Activated T-cell treated with anti-CD3 and anti-CD28 coated beads, Interleukin-2, amount 50 U/mL, for 24 hours (primary cell): ENCODE data around the gene DSE.

Experiments used
- DNase-seq: peaks from one replicate; pipeline ENCODE4 v3.0.0-alpha.2; 2020
- H3K27ac Mint-ChIP-seq: 2 replicates; pipeline ENCODE4 v1.8.0; 2020; ENCODE audit warnings: mild to moderate bottlenecking, mixed read lengths
- H3K27me3 Mint-ChIP-seq: 2 replicates; pipeline ENCODE4 v1.8.0; 2020; ENCODE audit warnings: mixed read lengths
- H3K36me3 Mint-ChIP-seq: 2 replicates; pipeline ENCODE4 v1.8.0; 2020; ENCODE audit warnings: low read depth, mixed read lengths
- H3K4me1 Mint-ChIP-seq: 2 replicates; pipeline ENCODE4 v1.8.0; 2020; ENCODE audit warnings: low read depth, mixed read lengths
- H3K4me3 Mint-ChIP-seq: 2 replicates; pipeline ENCODE4 v1.8.0; 2020; ENCODE audit warnings: mild to moderate bottlenecking, moderate library complexity, mixed read lengths
- H3K9me3 Mint-ChIP-seq: 2 replicates; pipeline ENCODE4 v1.8.0; 2020; ENCODE audit warnings: mixed read lengths

The DSE gene

DNA sequence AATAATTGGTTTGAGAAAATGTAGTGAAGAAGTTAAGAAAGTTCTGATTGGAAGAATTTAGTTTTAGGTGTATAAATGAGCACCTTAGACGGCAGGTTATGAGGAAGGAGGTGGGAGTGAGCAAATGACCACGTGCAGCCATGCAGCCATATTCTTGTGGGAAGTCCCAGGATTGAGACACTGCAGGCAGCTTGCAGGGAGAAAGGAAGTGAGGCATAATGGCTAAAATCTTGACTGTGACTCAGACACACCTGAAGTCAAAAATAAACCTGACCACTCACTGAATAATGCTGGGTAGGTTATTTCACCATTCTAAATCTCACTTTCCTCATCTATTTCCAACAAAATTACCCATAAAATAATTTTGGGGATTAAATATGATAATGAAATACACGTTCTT is 16.6 kb downstream of the DSE start:
- H3K4me3 Mint-ChIP-seq, result no peak overlapping the region
- peak overlapping the region; percentile 45 for H3K27ac Mint-ChIP-seq
- H3K36me3 Mint-ChIP-seq, result no peaks in the 10 kb centered on the region
- H3K27me3 Mint-ChIP-seq, result no peaks in the 10 kb centered on the region
- no peak for DNase-seq
- peaks cover 28% of the 10 kb centered on the region for H3K4me1 Mint-ChIP-seq
- H3K9me3 Mint-ChIP-seq, result no peaks in the 10 kb centered on the region

DNA sequence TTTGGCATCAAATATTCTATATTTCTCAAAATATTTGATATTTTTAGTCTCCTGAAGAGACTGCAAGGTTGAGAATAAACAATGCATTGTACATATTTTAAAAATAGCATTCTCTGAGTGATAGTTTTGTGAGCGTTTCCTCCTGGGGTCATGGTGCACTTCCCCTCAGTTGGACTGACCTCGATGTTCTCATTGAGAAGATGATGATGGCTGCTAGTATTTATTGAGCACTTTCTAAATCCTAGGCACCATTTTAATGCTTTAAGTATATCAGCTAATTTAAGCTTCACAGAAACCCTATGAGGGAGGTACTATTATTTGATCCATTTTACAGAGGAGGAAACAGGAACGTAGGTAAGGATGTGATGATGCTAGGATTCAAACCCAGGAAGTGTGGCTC is 18.2 kb downstream of the DSE start:
- no peak overlapping the region for H3K27ac Mint-ChIP-seq
- H3K4me1 Mint-ChIP-seq, result peaks cover 43% of the 10 kb centered on the region
- H3K9me3 Mint-ChIP-seq, result no peaks in the 10 kb centered on the region
- no peaks in the 10 kb centered on the region for H3K27me3 Mint-ChIP-seq
- no peak overlapping the region for H3K4me3 Mint-ChIP-seq
- DNase-seq, result no peak
- H3K36me3 Mint-ChIP-seq, result no peaks in the 10 kb centered on the region

DNA sequence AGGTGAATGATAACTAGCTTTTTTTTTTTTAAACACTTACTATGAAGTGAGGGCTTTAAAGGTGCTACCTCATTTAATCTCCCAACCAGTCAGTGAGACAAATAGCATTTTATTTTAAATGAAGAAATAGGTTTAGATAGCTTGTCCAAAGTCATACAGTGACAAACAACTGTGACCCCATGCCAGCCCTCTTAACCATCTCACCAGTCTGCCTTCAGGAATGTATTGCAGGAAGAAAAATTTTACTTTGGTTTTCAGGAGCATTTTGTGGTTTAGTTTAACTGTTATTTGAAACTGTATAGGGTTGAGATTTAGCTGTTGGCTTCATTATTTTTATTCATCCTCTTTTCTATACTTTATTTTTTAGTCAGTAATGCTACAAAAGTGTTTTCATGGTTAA is 18.6 kb downstream of the DSE start:
- no peaks in the 10 kb centered on the region for H3K36me3 Mint-ChIP-seq
- H3K27me3 Mint-ChIP-seq, result no peaks in the 10 kb centered on the region
- H3K27ac Mint-ChIP-seq, result no peak overlapping the region
- DNase-seq, result no peak
- H3K4me3 Mint-ChIP-seq, result no peak overlapping the region
- H3K9me3 Mint-ChIP-seq, result no peaks in the 10 kb centered on the region
- H3K4me1 Mint-ChIP-seq, result peaks cover 43% of the 10 kb centered on the region

DNA sequence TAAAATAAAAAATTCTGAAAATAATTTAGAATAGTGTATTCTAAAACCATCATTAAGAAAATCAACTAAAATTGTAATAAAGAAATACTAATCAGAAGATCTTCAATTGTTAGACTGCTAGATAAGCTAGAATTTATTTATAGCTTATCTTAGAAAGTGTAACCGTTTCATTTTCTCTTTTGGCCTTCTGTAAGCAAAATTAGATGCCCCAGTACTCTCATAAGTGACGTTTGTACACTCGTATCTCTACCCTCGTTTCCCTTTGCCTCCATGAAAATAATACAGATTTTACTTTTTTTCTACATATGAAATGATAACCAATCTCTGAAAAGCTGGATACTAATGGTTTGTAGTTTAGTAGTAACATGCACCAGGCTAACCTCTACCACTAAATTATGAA is 19.8 kb downstream of the DSE start:
- no peak overlapping the region for H3K4me3 Mint-ChIP-seq
- H3K9me3 Mint-ChIP-seq, result no peaks in the 10 kb centered on the region
- no peak overlapping the region for H3K27ac Mint-ChIP-seq
- H3K27me3 Mint-ChIP-seq, result no peaks in the 10 kb centered on the region
- H3K4me1 Mint-ChIP-seq, result peaks cover 40% of the 10 kb centered on the region
- no peak for DNase-seq
- H3K36me3 Mint-ChIP-seq, result no peaks in the 10 kb centered on the region

DNA sequence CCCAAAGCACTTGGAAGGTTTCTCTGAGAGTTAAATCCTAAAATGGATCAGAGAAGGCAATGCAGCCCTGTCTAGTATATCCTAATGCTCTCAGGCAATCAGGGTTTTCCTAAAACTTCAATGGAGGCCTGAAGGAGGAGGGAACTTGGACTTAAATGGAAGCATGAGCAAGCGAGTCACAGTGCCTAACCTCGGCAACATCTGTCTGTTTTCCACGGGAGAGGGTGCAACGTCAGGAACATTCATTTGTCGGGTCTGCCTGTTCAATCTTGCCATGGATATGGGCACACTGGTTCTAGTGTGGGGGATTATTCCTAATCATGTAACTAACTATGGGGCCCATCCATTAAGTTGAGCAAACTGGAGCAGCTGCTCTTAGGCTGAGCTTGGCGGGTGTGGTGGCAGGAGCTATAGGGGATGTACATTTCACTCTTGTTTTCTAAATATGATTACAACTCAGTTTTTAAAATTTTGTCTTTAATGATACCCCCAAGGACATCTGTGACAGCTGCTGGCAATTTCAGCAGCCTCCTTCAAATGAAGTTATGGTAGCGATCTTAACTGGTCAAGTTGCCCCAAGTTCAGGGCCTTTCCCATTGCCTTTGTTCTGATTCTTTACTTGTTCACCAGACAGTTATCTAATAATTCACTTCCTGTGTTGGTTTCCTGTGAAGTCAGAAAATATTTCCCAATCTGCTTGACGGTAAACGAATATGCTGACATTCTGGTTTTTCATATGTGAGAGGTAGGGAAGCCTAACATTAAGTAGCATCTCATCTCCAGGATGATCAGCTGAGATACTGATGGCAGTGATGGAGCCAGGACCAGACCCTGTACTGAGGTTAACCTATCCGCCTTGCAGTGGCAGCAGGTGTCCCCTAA is 21.6 kb downstream of the DSE start:
- H3K9me3 Mint-ChIP-seq, result no peaks in the 10 kb centered on the region
- H3K27me3 Mint-ChIP-seq, result no peaks in the 10 kb centered on the region
- H3K36me3 Mint-ChIP-seq, result no peaks in the 10 kb centered on the region
- no peak for DNase-seq
- H3K27ac Mint-ChIP-seq, result peak overlapping the region; percentile 63
- no peak overlapping the region for H3K4me3 Mint-ChIP-seq
- H3K4me1 Mint-ChIP-seq, result peaks cover 33% of the 10 kb centered on the region

DNA sequence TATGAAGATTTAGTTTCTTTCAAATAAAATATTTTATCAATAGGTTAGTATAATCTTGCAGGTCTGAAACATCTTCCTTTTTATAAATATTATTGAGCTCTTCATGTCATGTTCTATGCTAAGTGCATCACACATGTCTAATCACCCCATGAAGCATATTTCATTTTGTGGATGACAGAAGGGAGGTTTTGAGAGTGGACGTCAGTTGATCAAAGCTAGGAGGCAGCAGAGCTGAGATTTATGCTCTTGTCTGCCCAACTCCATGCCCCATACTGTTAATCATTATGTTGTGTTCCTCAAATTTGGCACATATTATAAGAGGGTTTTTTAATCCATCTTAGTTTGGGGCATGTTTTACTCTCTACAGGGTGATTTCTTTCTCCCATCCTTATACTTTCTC is 22.7 kb downstream of the DSE start:
- no peaks in the 10 kb centered on the region for H3K27me3 Mint-ChIP-seq
- no peak overlapping the region for H3K27ac Mint-ChIP-seq
- H3K4me3 Mint-ChIP-seq, result no peak overlapping the region
- no peak for DNase-seq
- no peaks in the 10 kb centered on the region for H3K9me3 Mint-ChIP-seq
- H3K4me1 Mint-ChIP-seq, result peaks cover 28% of the 10 kb centered on the region
- H3K36me3 Mint-ChIP-seq, result no peaks in the 10 kb centered on the region

DNA sequence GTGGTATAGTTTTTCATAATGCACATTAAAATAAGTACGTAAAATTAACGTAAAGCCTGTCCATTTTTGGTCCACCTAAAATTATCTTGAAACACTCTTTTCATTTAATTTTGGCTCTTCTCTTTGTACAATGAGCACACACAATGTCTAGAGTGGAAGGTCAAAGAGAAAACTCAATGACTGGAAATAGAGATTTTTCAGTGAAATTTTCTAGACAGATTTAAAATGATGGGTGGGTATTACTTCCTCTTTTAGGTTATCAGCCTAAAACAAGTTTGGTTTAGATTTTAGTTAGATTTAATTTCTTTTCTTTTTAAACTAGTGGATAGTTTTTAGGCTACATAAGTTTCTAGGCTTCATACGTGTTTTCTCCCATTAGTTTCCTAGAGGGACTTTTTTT is 24.9 kb downstream of the DSE start:
- Mint-ChIP-seq H3K27ac (no peak overlapping the region), H3K27me3 (no peaks in the 10 kb centered on the region), H3K36me3 (no peaks in the 10 kb centered on the region), H3K9me3 (no peaks in the 10 kb centered on the region), H3K4me1 (peaks cover 20% of the 10 kb centered on the region), H3K4me3 (no peak overlapping the region)
- no peak for DNase-seq

DNA sequence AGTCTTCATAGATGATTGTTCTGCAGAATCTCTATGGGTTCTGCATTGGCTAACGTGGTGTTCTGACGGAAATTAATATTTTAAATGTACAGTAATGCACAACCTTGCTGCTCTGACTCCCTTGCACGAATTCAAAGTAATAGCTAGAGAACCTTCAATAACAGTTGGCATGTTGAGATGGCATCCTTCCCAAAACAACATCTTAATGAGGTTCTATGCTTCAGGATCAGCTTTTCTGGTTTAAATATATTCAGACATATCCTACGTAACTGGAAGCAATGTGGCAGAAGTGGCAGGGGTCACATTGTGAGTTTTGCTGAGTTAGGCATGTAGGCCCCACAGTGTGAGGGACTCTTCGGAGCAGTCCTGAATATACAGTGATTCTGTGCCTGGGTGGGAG is 25.7 kb downstream of the DSE start:
- Mint-ChIP-seq H3K36me3 (no peaks in the 10 kb centered on the region), H3K9me3 (no peaks in the 10 kb centered on the region), H3K27ac (no peak overlapping the region), H3K27me3 (no peaks in the 10 kb centered on the region), H3K4me1 (peaks cover 19% of the 10 kb centered on the region), H3K4me3 (no peak overlapping the region)
- no peak for DNase-seq

DNA sequence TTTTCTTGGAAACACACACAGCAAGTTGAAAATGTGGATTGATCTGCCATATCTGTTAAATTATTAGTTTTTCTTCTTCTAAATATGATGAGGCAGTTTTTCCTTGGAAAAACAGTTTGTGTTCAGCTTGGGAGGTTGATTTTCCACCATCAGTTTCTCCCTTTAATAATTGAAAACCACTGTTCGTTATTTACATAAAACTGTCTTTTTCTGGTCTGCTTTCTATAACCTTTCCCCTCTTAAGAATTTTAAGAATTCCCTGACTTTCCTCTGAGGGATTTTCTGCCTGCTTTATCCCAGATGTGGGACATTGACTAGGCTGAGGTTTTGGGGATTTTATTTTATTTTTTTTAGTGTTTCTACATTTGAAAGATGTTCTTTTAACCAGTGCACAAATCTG is 27.2 kb downstream of the DSE start:
- Mint-ChIP-seq H3K4me3 (no peak overlapping the region), H3K27ac (no peak overlapping the region)
- DNase-seq, result no peak

DNA sequence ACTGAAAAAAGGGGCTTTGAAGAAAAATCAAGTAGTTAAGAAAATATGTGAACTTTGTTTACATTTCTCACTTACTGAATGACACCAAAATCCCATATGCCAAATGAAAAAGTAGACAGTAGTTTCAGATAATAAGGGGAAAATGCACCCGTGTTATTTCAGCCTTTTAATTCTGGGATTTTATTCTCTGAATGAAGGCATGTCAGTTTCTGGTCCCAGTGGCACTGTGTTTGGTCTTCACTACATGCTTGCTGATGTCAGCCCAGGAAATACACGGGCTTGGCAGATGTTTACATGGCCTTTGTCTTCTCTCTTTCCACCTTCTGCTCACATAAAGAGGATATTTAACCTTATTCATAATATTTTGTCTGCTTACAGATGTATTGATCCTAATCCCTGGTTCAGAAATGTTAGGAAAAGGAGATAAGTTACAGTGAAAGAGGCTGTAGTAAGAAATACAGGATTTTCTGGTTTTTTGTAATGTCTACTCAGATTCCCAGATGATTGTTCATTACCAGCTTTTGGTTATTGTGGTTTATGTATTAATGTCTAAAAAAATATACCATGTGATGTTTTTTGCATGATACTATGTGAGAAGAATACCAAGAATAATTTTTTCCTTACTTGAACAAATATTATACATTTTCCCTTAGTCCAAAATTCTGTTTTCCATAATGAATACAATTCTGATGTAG is 27.7 kb downstream of the DSE start:
- Mint-ChIP-seq H3K4me1 (peaks cover 4% of the 10 kb centered on the region), H3K9me3 (no peaks in the 10 kb centered on the region), H3K27ac (no peak overlapping the region), H3K27me3 (no peaks in the 10 kb centered on the region), H3K36me3 (no peaks in the 10 kb centered on the region), H3K4me3 (no peak overlapping the region)
- no peak for DNase-seq

More for the DNA sequence above, 27.2 kb downstream of the DSE start:
- Mint-ChIP-seq H3K9me3 (no peaks in the 10 kb centered on the region), H3K36me3 (no peaks in the 10 kb centered on the region), H3K27me3 (no peaks in the 10 kb centered on the region), H3K4me1 (peaks cover 9% of the 10 kb centered on the region)

DNA sequence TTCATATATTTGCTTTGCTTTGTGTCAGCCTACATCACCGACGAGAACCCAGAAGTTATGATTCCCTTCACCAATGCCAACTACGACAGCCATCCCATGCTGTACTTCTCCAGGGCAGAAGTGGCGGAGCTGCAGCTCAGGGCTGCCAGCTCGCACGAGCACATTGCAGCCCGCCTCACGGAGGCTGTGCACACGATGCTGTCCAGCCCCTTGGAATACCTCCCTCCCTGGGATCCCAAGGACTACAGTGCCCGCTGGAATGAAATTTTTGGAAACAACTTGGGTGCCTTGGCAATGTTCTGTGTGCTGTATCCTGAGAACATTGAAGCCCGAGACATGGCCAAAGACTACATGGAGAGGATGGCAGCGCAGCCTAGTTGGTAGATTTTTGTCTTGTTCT is 28.5 kb downstream of the DSE start:
- Mint-ChIP-seq H3K36me3 (no peaks in the 10 kb centered on the region), H3K27me3 (no peaks in the 10 kb centered on the region)

DNA sequence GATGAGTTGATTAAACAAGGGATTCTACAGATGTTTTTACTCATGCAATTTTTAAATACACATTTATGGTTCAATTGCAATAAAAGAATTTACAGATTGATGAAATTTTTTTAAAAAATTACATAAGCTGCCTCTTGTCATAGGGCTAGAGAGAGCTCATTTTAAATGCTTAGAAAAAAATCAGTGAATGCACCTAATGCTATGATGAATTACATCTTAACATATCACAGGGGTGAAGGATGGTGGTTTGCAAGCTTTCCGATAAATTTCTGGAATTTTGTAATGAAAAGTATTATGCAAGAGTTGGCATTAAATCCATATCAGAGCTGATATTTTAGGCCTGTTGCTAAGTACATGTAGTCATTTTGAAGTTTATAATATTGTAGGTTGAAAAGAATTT is 29.6 kb downstream of the DSE start:
- Mint-ChIP-seq H3K36me3 (no peaks in the 10 kb centered on the region), H3K9me3 (no peaks in the 10 kb centered on the region), H3K27me3 (no peaks in the 10 kb centered on the region), H3K4me3 (no peak overlapping the region), H3K27ac (no peak overlapping the region), H3K4me1 (peaks cover under 1% of the 10 kb centered on the region)
- DNase-seq, result no peak

More for the DNA sequence above, 28.5 kb downstream of the DSE start:
- H3K9me3 Mint-ChIP-seq, result no peaks in the 10 kb centered on the region
- no peak for DNase-seq
- H3K4me3 Mint-ChIP-seq, result no peak overlapping the region
- H3K27ac Mint-ChIP-seq, result no peak overlapping the region
- H3K4me1 Mint-ChIP-seq, result no peaks in the 10 kb centered on the region

DNA sequence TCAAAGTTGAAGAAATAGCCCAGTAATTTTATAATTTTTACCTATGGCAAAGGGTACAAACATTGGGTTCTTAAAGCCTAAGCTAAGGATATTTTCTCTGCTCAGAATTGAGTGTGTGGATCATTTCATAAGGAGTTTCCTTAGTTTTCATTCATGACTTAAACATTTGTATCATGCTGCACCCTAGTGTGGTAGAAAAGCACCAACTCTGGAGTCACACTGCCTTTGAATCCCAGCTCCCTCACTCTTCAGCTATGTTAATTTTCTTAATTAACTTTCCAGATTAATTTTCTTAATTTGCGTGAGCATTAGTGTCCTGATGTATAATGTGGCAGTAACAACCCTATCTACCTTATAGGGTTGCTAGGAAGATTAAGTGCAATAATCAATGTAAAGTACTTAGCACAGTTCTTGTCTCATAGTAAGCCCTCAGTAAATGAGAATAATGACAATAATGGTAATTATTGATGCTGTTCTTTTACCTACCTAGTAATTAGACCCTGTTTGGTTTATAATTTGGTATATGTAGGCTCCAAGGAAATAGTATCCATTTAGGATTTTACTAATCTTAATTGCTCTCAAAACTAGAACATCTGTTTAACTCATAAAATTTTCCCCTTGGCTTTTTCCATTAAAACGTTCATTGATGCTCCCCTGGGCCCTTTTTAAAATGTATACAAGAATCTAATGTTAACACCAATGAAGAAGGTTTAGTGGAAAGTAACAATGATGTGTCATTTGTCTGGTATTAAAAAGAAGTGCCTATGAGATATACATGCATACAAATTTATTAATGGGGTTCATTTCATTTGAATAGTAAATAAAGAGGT is 31.6 kb downstream of the DSE start:
- Mint-ChIP-seq H3K9me3 (no peaks in the 10 kb centered on the region), H3K4me1 (peaks cover 6% of the 10 kb centered on the region), H3K4me3 (no peak overlapping the region), H3K27ac (no peak overlapping the region), H3K27me3 (no peaks in the 10 kb centered on the region), H3K36me3 (no peaks in the 10 kb centered on the region)
- no peak for DNase-seq

DNA sequence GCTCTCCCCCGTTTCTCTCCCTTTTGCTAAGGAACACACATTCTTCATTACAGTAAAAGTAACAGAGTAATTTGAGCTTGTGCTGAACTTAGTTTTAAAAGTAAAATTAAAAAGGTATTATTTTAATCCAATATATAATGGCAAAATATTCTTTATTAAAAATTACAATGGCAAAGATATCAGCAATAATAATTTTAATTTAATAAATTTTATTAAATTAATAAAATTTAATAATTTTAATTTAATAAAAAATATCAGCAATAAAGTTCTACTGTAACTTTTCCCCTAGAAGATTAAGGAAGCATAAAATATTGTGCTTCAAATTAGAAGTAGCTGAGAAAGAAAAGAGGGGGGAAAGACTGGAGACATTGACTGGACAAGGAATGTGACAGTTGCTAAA is 32.5 kb downstream of the DSE start:
- no peaks in the 10 kb centered on the region for H3K9me3 Mint-ChIP-seq
- H3K4me1 Mint-ChIP-seq, result peaks cover 6% of the 10 kb centered on the region
- no peak for DNase-seq
- no peaks in the 10 kb centered on the region for H3K36me3 Mint-ChIP-seq
- no peak overlapping the region for H3K4me3 Mint-ChIP-seq
- no peak overlapping the region for H3K27ac Mint-ChIP-seq
- no peaks in the 10 kb centered on the region for H3K27me3 Mint-ChIP-seq

DNA sequence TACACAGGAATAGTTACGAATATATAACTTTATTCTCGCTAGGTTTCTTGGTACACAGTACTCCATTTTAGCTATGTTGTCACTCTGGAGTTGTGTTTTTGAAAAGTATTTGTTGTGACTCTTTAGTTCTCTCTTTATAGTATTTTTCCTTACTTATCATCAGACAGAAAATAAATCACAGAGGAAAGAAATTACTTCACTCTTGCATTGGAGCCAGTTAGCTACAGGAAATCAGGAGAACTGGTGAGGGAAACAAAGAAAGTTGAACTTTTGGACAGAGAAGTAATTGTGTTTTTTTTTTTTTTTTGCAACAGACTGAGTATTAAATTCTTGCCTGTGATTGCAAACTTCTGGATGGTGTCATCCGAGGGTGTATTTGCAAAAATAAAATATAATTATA is 33.9 kb downstream of the DSE start:
- Mint-ChIP-seq H3K27ac (no peak overlapping the region), H3K36me3 (no peaks in the 10 kb centered on the region), H3K9me3 (no peaks in the 10 kb centered on the region), H3K4me1 (peaks cover 6% of the 10 kb centered on the region), H3K27me3 (no peaks in the 10 kb centered on the region), H3K4me3 (no peak overlapping the region)
- no peak for DNase-seq
